HepG2 (cell line): ENCODE measurements around the gene ZBTB9. TPM values are rescaled to one million over a fixed set of nuclear protein-coding genes. Genes with fewer than 3 reads are reported as not detected.

ENCODE experiments used
- CTCF ChIP-seq: sonication (generic); formaldehyde crosslinking; IDR thresholded peaks from 2 replicates; pipeline ENCODE4 v1.5.0; 2020; ENCODE audit warnings: mild to moderate bottlenecking, missing genetic modification reagents, moderate library complexity
- DMTF1 ChIP-seq: sonication (generic); formaldehyde crosslinking; IDR thresholded peaks from 2 replicates; pipeline ENCODE4 v1.4.0; 2020; ENCODE audit warnings: mild to moderate bottlenecking, missing genetic modification reagents
- FOXK1 ChIP-seq: sonication (generic); formaldehyde crosslinking; IDR thresholded peaks from 2 replicates; pipeline ENCODE4 v1.4.0; 2020; ENCODE audit warnings: low read depth, missing genetic modification reagents, borderline replicate concordance
- HIVEP1 ChIP-seq: sonication (generic); formaldehyde crosslinking; IDR thresholded peaks from 2 replicates; pipeline ENCODE4 v1.4.0; 2020; ENCODE audit warnings: mild to moderate bottlenecking, missing genetic modification reagents
- IKZF5 ChIP-seq: IDR thresholded peaks from 2 replicates; pipeline ENCODE4 v1.6.1; 2018; ENCODE audit warnings: missing genetic modification reagents, mild to moderate bottlenecking, missing compliant biosample characterization
- LBX2 ChIP-seq: sonication (generic); formaldehyde crosslinking; IDR thresholded peaks from 2 replicates; pipeline ENCODE4 v1.5.0; 2020; ENCODE audit warnings: missing genetic modification reagents, mild to moderate bottlenecking, borderline replicate concordance
- MLXIP ChIP-seq: sonication (generic); formaldehyde crosslinking; IDR thresholded peaks from 2 replicates; pipeline ENCODE4 v1.9.0; 2021; ENCODE audit warnings: missing genetic modification reagents, borderline replicate concordance
- MXI1 ChIP-seq: IDR thresholded peaks from 3 replicates; pipeline ENCODE4 v1.6.1; 2012; ENCODE audit warnings: low read depth, low read length, inconsistent platforms, borderline replicate concordance
- NAIF1 ChIP-seq: sonication (generic); formaldehyde crosslinking; IDR thresholded peaks from 2 replicates; pipeline ENCODE4 v1.5.0; 2020; ENCODE audit warnings: mild to moderate bottlenecking, missing genetic modification reagents, borderline replicate concordance
- NFIB ChIP-seq: sonication (generic); formaldehyde crosslinking; IDR thresholded peaks from 2 replicates; pipeline ENCODE4 v1.9.0; 2021; ENCODE audit warnings: missing genetic modification reagents, mild to moderate bottlenecking, borderline replicate concordance
- SIX1 ChIP-seq: sonication (generic); formaldehyde crosslinking; IDR thresholded peaks from 2 replicates; pipeline ENCODE4 v1.4.0; 2020; ENCODE audit warnings: missing genetic modification reagents, borderline replicate concordance
- SMARCE1 ChIP-seq: fragments of 450-650 bp; IDR thresholded peaks from 2 replicates; pipeline ENCODE4 v1.6.1; 2017; ENCODE audit warnings: borderline replicate concordance
- STAT5B ChIP-seq: sonication (generic); formaldehyde crosslinking; IDR thresholded peaks from 2 replicates; pipeline ENCODE4 v1.4.0; 2020; ENCODE audit warnings: missing genetic modification reagents
- ZMAT3 ChIP-seq: sonication (generic); formaldehyde crosslinking; conservative IDR thresholded peaks from 2 replicates; pipeline ENCODE4 v1.7.0; 2021; ENCODE audit warnings: missing genetic modification reagents
- ZNF317 ChIP-seq: sonication (generic); formaldehyde crosslinking; IDR thresholded peaks from 2 replicates; pipeline ENCODE4 v1.5.0; 2020; ENCODE audit warnings: mild to moderate bottlenecking, missing genetic modification reagents
- ZNF460 ChIP-seq: sonication (generic); formaldehyde crosslinking; IDR thresholded peaks from 2 replicates; pipeline ENCODE4 v1.5.1; 2020; ENCODE audit warnings: missing genetic modification reagents, mild to moderate bottlenecking, borderline replicate concordance
- ZNF564 ChIP-seq: sonication (generic); formaldehyde crosslinking; IDR thresholded peaks from 2 replicates; pipeline ENCODE4 v1.8.1; 2023; ENCODE audit warnings: mild to moderate bottlenecking, missing genetic modification reagents
- ZNF713 ChIP-seq: sonication (generic); formaldehyde crosslinking; IDR thresholded peaks from 2 replicates; pipeline ENCODE4 v1.4.0; 2020; ENCODE audit warnings: mild to moderate bottlenecking, missing genetic modification reagents
- ZNF761 ChIP-seq: sonication (generic); formaldehyde crosslinking; conservative IDR thresholded peaks from 2 replicates; pipeline ENCODE4 v1.4.0; 2020; ENCODE audit warnings: mild to moderate bottlenecking, missing genetic modification reagents
- ZNF782 ChIP-seq: sonication (generic); formaldehyde crosslinking; IDR thresholded peaks from 2 replicates; pipeline ENCODE4 v1.4.0; 2020; ENCODE audit warnings: missing genetic modification reagents, mild to moderate bottlenecking, borderline replicate concordance
- polyA plus RNA-seq, 8 experiments: library from polyadenylated mRNA; depleted of rRNA in 3 of 8; stranded (reverse) in 7 of 8; unstranded in 1 of 8; fragments of >200 nt; fragmentation: Illumina TruSeq in 4 of 8; extraction: Trizol in 4 of 8; gene quantifications; 2 replicates each; pipeline versions ENCODE4 v1.2.1 to v1.2.3, GENCODE V29; 2011 to 2016; ENCODE audit warnings: low read depth in 4 of 8, missing spikeins in 1 of 8, mixed read lengths in 1 of 8; ENCODE audit not compliant: insufficient read depth in 1 of 8
- total RNA-seq, 5 experiments: library from RNA; depleted of rRNA; stranded (reverse); fragments of >200 nt; fragmentation: Illumina TruSeq; extraction: Trizol; gene quantifications; 2 replicates each; pipeline ENCODE4 v1.2.3, GENCODE V29; 2016; ENCODE audit warnings: low read depth in 1 of 5

ZBTB9 gene
- total and polyA plus RNA-seq, 2 of the 13 experiments (the other 11 are each of a cell fraction or from before 2014, with no cell fraction given) = 5.3 to 9.2 TPM

- TF ChIP-seq IKZF5 (CRISPR knock-in tag) (peak; percentile 97), SMARCE1 (no peak), FOXK1 (CRISPR knock-in tag) (peak; percentile 86; the same call in 1 of the 2 replicates), NAIF1 (CRISPR knock-in tag) (peak; percentile 38; the same call in 1 of the 2 replicates), ZMAT3 (CRISPR knock-in tag) (no peak), ZNF761 (peak; percentile 82), ZNF782 (peak; percentile 95; the same call in 1 of the 2 replicates), MXI1 (peak; percentile 99), HIVEP1 (CRISPR knock-in tag) (peak; percentile 97), SIX1 (no peak; the same call in 1 of the 2 replicates), NFIB (CRISPR knock-in tag) (no peak), ZNF460 (CRISPR knock-in tag) (no peak), DMTF1 (CRISPR knock-in tag) (no peak), ZNF564 (CRISPR knock-in tag) (peak; percentile 72), MLXIP (CRISPR knock-in tag) (no peak), LBX2 (CRISPR knock-in tag) (peak; percentile 71; the same call in 1 of the 2 replicates), ZNF713 (CRISPR knock-in tag) (peak; percentile 81; the same call in 1 of the 2 replicates), CTCF (CRISPR knock-in tag) (peak; percentile 49), STAT5B (peak; percentile 41), ZNF317 (peak; percentile 84)
These were observed at the start of gene ZBTB9 (continued) for GRCh38 chr6:33454009-33454946.
